Activated T-cell treated with anti-CD3 and anti-CD28 coated beads for 4 hours (primary cell): ENCODE data around the gene TACC3.

Experiments used
- DNase-seq: peaks from one replicate; pipeline ENCODE4 v3.0.0-alpha.2; 2020

TACC3 gene

GRCh38 chr4:1705732-1706131, 15.6 kb upstream of the TACC3 start:
- no peak for DNase-seq

GRCh38 chr4:1706358-1706757, 15.0 kb upstream of the TACC3 start:
- DNase-seq, result no peak

GRCh38 chr4:1708581-1708980, 12.7 kb upstream of the TACC3 start:
- DNase-seq, result no peak

GRCh38 chr4:1711055-1711570, 10.2 kb upstream of the TACC3 start:
- no peak for DNase-seq

GRCh38 chr4:1711571-1712215, 9.6 kb upstream of the TACC3 start:
- peak; percentile 47 for DNase-seq

- peak; percentile 97 for DNase-seq
Measured at GRCh38 chr4:1712216-1713002, 8.9 kb upstream of the TACC3 start, which contains the start of gene SLBP. Gene SLBP (minus strand): TSS chr4:1712319. CDS start chr4:1712188, 131 bp downstream.

GRCh38 chr4:1713003-1713851, 8.1 kb upstream of the TACC3 start:
- DNase-seq, result no peak

GRCh38 chr4:1714303-1715001, 6.9 kb upstream of the TACC3 start:
- DNase-seq, result no peak

- no peak for DNase-seq
Measured at GRCh38 chr4:1715002-1715758, 6.1 kb upstream of the TACC3 start.

GRCh38 chr4:1716065-1716945, 5.0 kb upstream of the TACC3 start:
- no peak for DNase-seq

- no peak for DNase-seq
Measured at GRCh38 chr4:1717129-1718094, 3.9 kb upstream of the TACC3 start.

GRCh38 chr4:1718095-1718850, 3.0 kb upstream of the TACC3 start:
- no peak for DNase-seq

- DNase-seq, result no peak
Measured at GRCh38 chr4:1720163-1720983, 948 bp upstream of the TACC3 start.

GRCh38 chr4:1721666-1722550, 587 bp downstream of the TACC3 start:
- no peak for DNase-seq

GRCh38 chr4:1722551-1723118, 1.3 kb downstream of the TACC3 start:
- no peak for DNase-seq

GRCh38 chr4:1723131-1723801, 1.9 kb downstream of the TACC3 start:
- DNase-seq, result no peak
